GM12878 (cell line): ENCODE measurements around the gene OSBPL5. TPM values are rescaled to one million over a fixed set of nuclear protein-coding genes. Genes with fewer than 3 reads are reported as not detected.

Source experiments
- ATAC-seq: fragments of 200-7000 bp; cut with Tn5 transposase; 3 replicates; pipeline ENCODE4 v1.9.1; 2020; ENCODE audit warnings: mild to moderate bottlenecking, moderate library complexity
- BruUV-seq: library from RNA; stranded (reverse); fragments of 400-500 nt; replicated peaks from 2 replicates; lab custom pipeline; 2021; lab: Mats Ljungman, UMichigan
- CTCF ChIA-PET: fragments of 300-600 bp; sonication (Branson Sonifier 250); formaldehyde crosslinking; extraction: SDS; loops from one replicate; lab custom pipeline; 2021; ENCODE audit warnings: inconsistent platforms; lab: Yijun Ruan, JAX
- POLR2A ChIA-PET: fragments of 350-600 bp; formaldehyde crosslinking; extraction: SDS; loops from one replicate; lab custom pipeline; 2021; ENCODE audit warnings: inconsistent platforms; lab: Charles Lee
- RAD21 ChIA-PET: fragments of 300-600 bp; sonication (Branson Sonifier 250); formaldehyde crosslinking; loops from one replicate; lab custom pipeline; 2023; ENCODE audit warnings: antibody characterized with exemption; ENCODE audit not compliant: unreplicated experiment; lab: Charles Lee
- SMC1A ChIA-PET: fragments of 300-600 bp; sonication (Branson Sonifier 250); formaldehyde crosslinking; loops from one replicate; lab custom pipeline; 2023; ENCODE audit not compliant: unreplicated experiment, uncharacterized antibody; lab: Charles Lee
- DNase-seq: peaks from one replicate; pipeline ENCODE4 v3.0.0-alpha.2; 2011; ENCODE audit warnings: low read depth, low spot score
- FAIRE-seq: peaks from 3 replicates; lab custom pipeline; 2011; peaks lifted over from hg19 to GRCh38; lab: Jason Lieb, UNC
- H2AFZ ChIP-seq: 2 replicates; pipeline ENCODE4 v1.6.0; 2011; ENCODE audit warnings: low read depth, low read length, control low read depth; ENCODE audit not compliant: control insufficient read depth
- H3K27ac ChIP-seq: 2 replicates; pipeline ENCODE4 v1.5.1; 2011; ENCODE audit warnings: control low read depth; ENCODE audit not compliant: control insufficient read depth, insufficient read depth
- H3K27me3 ChIP-seq, 2 experiments: replicated peaks in 1 of 2; 2 replicates each; pipeline versions ENCODE4 v1.6.0 to v1.6.1; 2011; ENCODE audit warnings: low read length in 1 of 2; ENCODE audit not compliant: control insufficient read depth in 2 of 2, insufficient read depth in 2 of 2
- H3K36me3 ChIP-seq, 2 experiments: 2 replicates each; pipeline ENCODE4 v1.5.1; 2011; ENCODE audit warnings: low read length in 1 of 2; ENCODE audit not compliant: control insufficient read depth in 2 of 2, insufficient read depth in 2 of 2
- H3K4me1 ChIP-seq: 2 replicates; pipeline ENCODE4 v1.6.1; 2011; ENCODE audit warnings: mild to moderate bottlenecking, low read length, moderate library complexity, mixed read lengths; ENCODE audit not compliant: control insufficient read depth, insufficient read depth
- H3K4me2 ChIP-seq: 2 replicates; pipeline ENCODE4 v1.6.0; 2011; ENCODE audit warnings: control low read depth; ENCODE audit not compliant: control insufficient read depth, insufficient read depth
- H3K4me3 ChIP-seq: fragments of 200-600 bp; sonication (generic); 2 replicates; pipeline ENCODE4 v1.5.1; 2016
- H3K79me2 ChIP-seq: 2 replicates; pipeline ENCODE4 v1.6.0; 2011; ENCODE audit warnings: low read length; ENCODE audit not compliant: control insufficient read depth, insufficient read depth
- H3K9ac ChIP-seq: 2 replicates; pipeline ENCODE4 v1.8.0; 2011; ENCODE audit warnings: low read length, control low read depth, mixed read lengths; ENCODE audit not compliant: control insufficient read depth, insufficient read depth
- H3K9me3 ChIP-seq: replicated peaks from 3 replicates; pipeline ENCODE4 v1.5.1; 2011; ENCODE audit warnings: mild to moderate bottlenecking, low read length; ENCODE audit not compliant: control insufficient read depth, insufficient read depth
- H4K20me1 ChIP-seq: 2 replicates; pipeline ENCODE4 v1.6.0; 2011; ENCODE audit not compliant: control insufficient read depth, insufficient read depth
- ATF3 ChIP-seq: IDR thresholded peaks from 2 replicates; pipeline ENCODE4 v1.6.1; 2011; ENCODE audit warnings: low read depth, mild to moderate bottlenecking, low read length, moderate library complexity, borderline replicate concordance; ENCODE audit errors: extremely low read depth
- CBFB ChIP-seq: IDR thresholded peaks from 2 replicates; pipeline ENCODE4 v1.6.1; 2016; ENCODE audit warnings: antibody characterized with exemption, low read depth
- CHD1 ChIP-seq: IDR thresholded peaks from 2 replicates; pipeline ENCODE4 v1.6.1; 2012; ENCODE audit warnings: low read depth, low read length, improper control_type of control experiment
- EGR1 ChIP-seq, 2 experiments: IDR thresholded peaks; 1 replicate in 1 of 2; 2 replicates in 1 of 2; pipeline ENCODE4 v1.6.1; 2011 to 2012; ENCODE audit warnings: low read depth in 2 of 2, low read length in 2 of 2, borderline replicate concordance in 1 of 2, mild to moderate bottlenecking in 1 of 2, moderate library complexity in 1 of 2
- ESRRA ChIP-seq: IDR thresholded peaks from 2 replicates; pipeline ENCODE4 v1.6.1; 2012; ENCODE audit warnings: mild to moderate bottlenecking, low read length, improper control_type of control experiment
- HCFC1 ChIP-seq: fragments of 150-350 bp; IDR thresholded peaks from 2 replicates; pipeline ENCODE4 v1.6.1; 2014; ENCODE audit warnings: low read length
- HDGF ChIP-seq: fragments of 450-650 bp; IDR thresholded peaks from 2 replicates; pipeline ENCODE4 v1.6.1; 2016; ENCODE audit warnings: antibody characterized with exemption
- IKZF1 ChIP-seq: fragments of 450-650 bp; conservative IDR thresholded peaks from 2 replicates; pipeline ENCODE4 v1.6.1; 2017; ENCODE audit warnings: antibody characterized with exemption, mild to moderate bottlenecking
- MTA2 ChIP-seq: fragments of 450-650 bp; IDR thresholded peaks from 2 replicates; pipeline ENCODE4 v1.6.1; 2016; ENCODE audit warnings: low read depth, mild to moderate bottlenecking, moderate library complexity
- MYB ChIP-seq: fragments of 150-350 bp; IDR thresholded peaks from 2 replicates; pipeline ENCODE4 v1.6.1; 2014; ENCODE audit warnings: mild to moderate bottlenecking, low read depth, low read length, borderline replicate concordance
- NFYA ChIP-seq: IDR thresholded peaks from 2 replicates; pipeline ENCODE4 v1.6.1; 2011; ENCODE audit warnings: low read depth, mild to moderate bottlenecking, low read length, improper control_type of control experiment, borderline replicate concordance
- POLR2AphosphoS2 ChIP-seq: IDR thresholded peaks from 2 replicates; pipeline ENCODE4 v1.6.1; 2011; ENCODE audit warnings: low read depth, mild to moderate bottlenecking, low read length, improper control_type of control experiment, moderate library complexity
- TCF7 ChIP-seq: IDR thresholded peaks from 2 replicates; pipeline ENCODE4 v1.6.1; 2014; ENCODE audit warnings: antibody characterized with exemption, borderline replicate concordance
- YBX1 ChIP-seq: fragments of 450-650 bp; IDR thresholded peaks from 2 replicates; pipeline ENCODE4 v1.6.1; 2016; ENCODE audit warnings: antibody characterized with exemption
- ZBTB11 ChIP-seq: fragments of 450-650 bp; formaldehyde crosslinking; IDR thresholded peaks from 2 replicates; pipeline ENCODE4 v1.5.0; 2022; ENCODE audit warnings: mild to moderate bottlenecking, missing genetic modification characterization
- ZNF207 ChIP-seq: fragments of 450-650 bp; IDR thresholded peaks from 2 replicates; pipeline ENCODE4 v1.6.1; 2014; ENCODE audit warnings: antibody characterized with exemption, mild to moderate bottlenecking, borderline replicate concordance
- WGBS: methylation state at CpG from one replicate; pipeline ENCODE4 v1.1.6; 2016; ENCODE audit warnings: low lambda C conversion rate; ENCODE audit not compliant: insufficient replicate concordance, insufficient coverage; ENCODE audit errors: missing lambda C conversion rate; 5-methylcytosine and 5-hydroxymethylcytosine counted together
- in situ Hi-C: fragments of 300-500 bp; cut with MboI; formaldehyde crosslinking; loops from 9 replicates; pipeline ENCODE4 v1.14.3; 2018; ENCODE audit warnings: mixed read lengths
- intact Hi-C: fragments of 100-400 bp; cut with micrococcal nuclease; formaldehyde crosslinking; loops from one replicate; pipeline ENCODE4 v1.14.2; 2022; ENCODE audit not compliant: unreplicated experiment
- polyA plus RNA-seq, 11 experiments: library from polyadenylated mRNA; depleted of rRNA in 4 of 11; unstranded in 6 of 11; stranded (reverse) in 5 of 11; fragments of >200 nt; fragmentation: Nextera tagmentation in 4 of 11; fragmentation: Illumina TruSeq in 1 of 11; extraction: Ambion mirVana in 4 of 11; extraction: Trizol in 1 of 11; gene quantifications; 1 replicate in 1 of 11; 2 replicates in 10 of 11; pipeline versions ENCODE4 v1.2.1 to v1.2.3, GENCODE V29; 2011 to 2016; ENCODE audit warnings: inconsistent platforms in 2 of 11, missing spikeins in 2 of 11, low read depth in 1 of 11
- total RNA-seq, 4 experiments: library from RNA; depleted of rRNA in 3 of 4; stranded (reverse); fragments of >200 nt in 3 of 4; fragmentation: Illumina TruSeq in 1 of 4; extraction: Trizol in 1 of 4; gene quantifications; 2 replicates each; pipeline versions ENCODE4 v1.2.1 to v1.2.3, GENCODE V29; 2013 to 2021
- TF ChIP-seq, protein P1 (sequence below): IDR thresholded peaks from 2 replicates; pipeline ENCODE4 v1.6.1; 2011; ENCODE audit warnings: borderline replicate concordance, low read depth, mild to moderate bottlenecking, moderate library complexity, low read length; ENCODE audit not compliant: insufficient read depth, poor library complexity, severe bottlenecking

OSBPL5 gene
- total and polyA plus RNA-seq, 10 of the 15 experiments (the other 5 are each of a cell fraction or from before 2014, with no cell fraction given) = not detected

- Histone ChIP-seq H3K27ac (no peak overlapping the region), H3K36me3 (no peaks in the 10 kb centered on the region), H3K79me2 (no peaks in the 10 kb centered on the region), H3K9ac (no peak overlapping the region), H4K20me1 (no peaks in the 10 kb centered on the region), H3K9me3 (no peaks in the 10 kb centered on the region), H3K4me3 (no peak overlapping the region), H2AFZ (no peak overlapping the region), H3K4me2 (no peak overlapping the region), H3K27me3 (peaks cover 0 to 5% of the 10 kb centered on the region in 2 experiments; a peak in 3 of 4 replicates), H3K4me1 (no peaks in the 10 kb centered on the region)
- ChIA-PET CTCF (no interaction called here), SMC1A (no interaction called here), POLR2A (no interaction called here), RAD21 (no interaction called here)
- WGBS = 36% methylated on average over 28 of the region's 31 CpGs
- TF ChIP-seq NFYA (no peak), IKZF1 (no peak), HCFC1 (no peak), ESRRA (no peak), CBFB (no peak), ZBTB11 (CRISPR knock-in tag) (no peak), CHD1 (no peak), ATF3 (no peak), ZNF207 (no peak), YBX1 (no peak), POLR2AphosphoS2 (no peak), EGR1 (IDR thresholded peaks at IDR 0.05; ENCODE audit: borderline replicate concordance in 1 of 2, low read depth in 2 of 2, low read length in 2 of 2) (no peak), TCF7 (no peak), MYB (no peak), HDGF (no peak), MTA2 (no peak)
- TF ChIP-seq, protein P1, sequence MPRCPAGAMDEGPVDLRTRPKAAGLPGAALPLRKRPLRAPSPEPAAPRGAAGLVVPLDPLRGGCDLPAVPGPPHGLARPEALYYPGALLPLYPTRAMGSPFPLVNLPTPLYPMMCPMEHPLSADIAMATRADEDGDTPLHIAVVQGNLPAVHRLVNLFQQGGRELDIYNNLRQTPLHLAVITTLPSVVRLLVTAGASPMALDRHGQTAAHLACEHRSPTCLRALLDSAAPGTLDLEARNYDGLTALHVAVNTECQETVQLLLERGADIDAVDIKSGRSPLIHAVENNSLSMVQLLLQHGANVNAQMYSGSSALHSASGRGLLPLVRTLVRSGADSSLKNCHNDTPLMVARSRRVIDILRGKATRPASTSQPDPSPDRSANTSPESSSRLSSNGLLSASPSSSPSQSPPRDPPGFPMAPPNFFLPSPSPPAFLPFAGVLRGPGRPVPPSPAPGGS = no peak
- DNase-seq (no peak), ATAC-seq (no peak), FAIRE-seq (no peak)
- intact Hi-C loops = no loop called here
- in situ Hi-C loops = no loop called here
- no TSS peak for BruUV-seq
Observed at GRCh38 chr11:3156661-3157311, 8.3 kb downstream of the OSBPL5 start.
